Small intestine (tissue), 7 donors: Measurements from ENCODE around the gene EXOSC9. TPM values are rescaled to one million over a fixed set of nuclear protein-coding genes. Genes with fewer than 3 reads are reported as not detected.

Experiments
- DNase-seq, 2 donors: peaks; one replicate each; pipeline versions ENCODE4 v3.0.0 to v3.0.0-alpha.2; 2013
- FAIRE-seq: peaks from 2 replicates; lab custom pipeline; 2012; peaks lifted over from hg19 to GRCh38; lab: Jason Lieb, UNC
- H3K27ac ChIP-seq, 3 donors: one replicate each; pipeline ENCODE4 v1.5.1; 2013; ENCODE audit warnings: low read length in 2 of 3, mild to moderate bottlenecking in 2 of 3, control low read depth in 1 of 3, inconsistent platforms in 1 of 3, low read depth in 1 of 3, moderate library complexity in 1 of 3
- H3K27me3 ChIP-seq, 3 donors: one replicate each; pipeline ENCODE4 v1.6.1; 2013; ENCODE audit warnings: low read length in 3 of 3, inconsistent platforms in 1 of 3; ENCODE audit not compliant: control insufficient read depth in 3 of 3, insufficient read depth in 3 of 3
- H3K36me3 ChIP-seq, 3 donors: one replicate each; pipeline ENCODE4 v1.6.1; 2013; ENCODE audit warnings: low read length in 3 of 3, inconsistent platforms in 1 of 3, low read depth in 1 of 3, mild to moderate bottlenecking in 1 of 3, moderate library complexity in 1 of 3; ENCODE audit not compliant: control insufficient read depth in 3 of 3, insufficient read depth in 2 of 3
- H3K4me1 ChIP-seq, 3 donors: one replicate each; pipeline ENCODE4 v1.6.1; 2013; ENCODE audit warnings: low read length in 2 of 3, inconsistent platforms in 1 of 3, low read depth in 1 of 3, mild to moderate bottlenecking in 1 of 3, moderate library complexity in 1 of 3; ENCODE audit not compliant: control insufficient read depth in 3 of 3, insufficient read depth in 2 of 3
- H3K4me3 ChIP-seq, 3 donors: one replicate each; pipeline ENCODE4 v1.5.1; 2013; ENCODE audit warnings: low read length in 3 of 3, control low read depth in 1 of 3, inconsistent platforms in 1 of 3, low read depth in 1 of 3, mild to moderate bottlenecking in 1 of 3, moderate library complexity in 1 of 3
- H3K9me3 ChIP-seq, 2 donors: one replicate each; pipeline ENCODE4 v1.6.1; 2013; ENCODE audit warnings: low read depth in 1 of 2, low read length in 1 of 2; ENCODE audit not compliant: control insufficient read depth in 2 of 2, insufficient read depth in 1 of 2
- WGBS, 3 donors: extraction: QIAGEN DNeasy Blood & Tissue Kit; methylation state at CpG; one replicate each; pipeline ENCODE4 v1.1.7; 2013; 5-methylcytosine and 5-hydroxymethylcytosine counted together
- polyA plus RNA-seq, 4 donors: library from polyadenylated mRNA; stranded (reverse) in 3 of 4; unstranded in 1 of 4; fragments of 200-250 nt in 3 of 4; fragments of 120-200 nt in 1 of 4; gene quantifications; one replicate each; pipeline versions ENCODE4 v1.2.1 to v1.2.3, GENCODE V29; 2013
- donor health status: healthy with polysubstance abuse.
- donor health status: control.
- donor health status: control.
- donor health status: Bipolar disorder and iron deficiency.
- donor health status: healthy.

Gene EXOSC9
- polyA plus RNA-seq, 4 donors = 9.8 to 24.1 (median 17.1) TPM

DNA sequence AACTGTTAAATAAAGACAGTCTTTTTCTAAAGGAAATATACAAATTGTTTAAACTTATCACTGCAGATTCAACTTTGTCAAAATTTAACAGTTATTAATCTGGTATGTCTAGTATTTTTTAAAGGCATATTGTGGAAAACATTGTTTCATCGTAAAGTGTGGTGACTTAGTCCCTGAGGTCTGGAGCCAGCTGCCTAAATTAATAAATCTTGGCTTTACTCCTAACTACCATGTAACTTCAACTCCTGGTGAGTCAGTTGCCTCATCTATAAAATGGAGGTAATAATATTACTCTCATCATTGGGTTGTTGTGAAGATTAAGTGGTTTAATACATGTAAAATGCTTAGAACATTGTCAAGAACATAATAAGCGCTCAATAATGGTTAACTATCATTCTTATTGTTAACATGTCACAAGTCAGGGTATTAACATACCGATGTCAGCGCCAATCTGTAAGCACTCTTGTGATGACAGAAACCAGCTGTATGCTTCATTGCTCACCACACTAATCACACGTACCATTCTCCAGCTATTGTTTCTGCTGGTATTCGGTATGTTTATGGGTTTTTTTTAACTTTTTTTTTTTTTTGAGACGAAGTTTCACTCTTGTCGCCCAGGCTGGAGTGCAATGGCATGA lies 22.0 kb upstream of the EXOSC9 start:
- FAIRE-seq = no peak
- no peak overlapping the region for H3K4me3 ChIP-seq
- peaks cover 0 to 3% (median 0%) of the 10 kb centered on the region in 3 donors for H3K27me3 ChIP-seq
- no peaks in the 10 kb centered on the region for H3K36me3 ChIP-seq
- DNase-seq = no peak
- WGBS, 3 donors = 62 to 85% (median 84%) methylated on average over 8 of the region's 8 CpGs
- H3K9me3 ChIP-seq = no peaks in the 10 kb centered on the region
- no peak overlapping the region for H3K27ac ChIP-seq
- H3K4me1 ChIP-seq = no peaks in the 10 kb centered on the region

DNA sequence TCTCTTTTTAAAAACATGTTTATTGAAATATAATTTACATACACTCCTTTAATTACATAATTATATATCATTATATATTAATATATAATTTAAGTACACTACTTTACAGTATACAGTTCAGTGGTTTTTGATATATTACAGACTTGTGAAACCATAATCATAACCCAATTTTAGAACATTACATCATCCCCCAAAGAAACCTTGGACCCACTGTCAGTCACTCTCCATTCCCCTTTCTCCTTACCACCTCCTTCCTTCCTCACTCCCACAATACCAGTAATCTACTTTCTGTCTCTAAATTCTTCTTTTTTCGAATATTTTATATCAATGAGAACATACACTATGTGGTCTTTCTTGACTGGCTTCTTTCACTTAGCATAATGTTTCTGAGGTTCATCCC lies 17.9 kb upstream of the EXOSC9 start:
- 75 to 85% (median 79%) methylated on average over 1 of the region's 1 CpG for WGBS, 3 donors
- DNase-seq (no peak), FAIRE-seq (no peak)
- Histone ChIP-seq H3K27me3 (peaks cover 0 to 12% (median 0%) of the 10 kb centered on the region in 3 donors), H3K27ac (no peak overlapping the region), H3K36me3 (no peaks in the 10 kb centered on the region), H3K9me3 (peaks cover 0 to 3% of the 10 kb centered on the region in 2 donors), H3K4me3 (no peak overlapping the region), H3K4me1 (no peaks in the 10 kb centered on the region)

DNA sequence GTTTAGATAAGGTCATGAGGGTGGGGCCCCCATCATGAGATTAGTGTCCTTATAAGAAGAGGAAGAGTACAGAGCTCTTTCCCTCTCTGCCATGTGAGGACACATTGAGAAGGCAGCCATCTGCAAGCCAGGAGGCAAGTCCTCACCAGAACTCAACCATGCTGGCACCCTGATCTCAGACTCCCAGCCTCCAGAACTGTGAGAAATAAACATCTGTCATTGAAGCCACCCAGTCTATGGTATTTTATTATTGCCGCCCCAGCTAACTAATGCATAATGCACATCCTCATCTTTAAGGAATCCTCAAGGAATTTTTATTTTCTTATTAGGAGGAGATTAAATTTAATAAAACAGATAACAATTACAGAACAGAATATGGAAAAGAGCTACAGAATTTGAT lies 16.7 kb upstream of the EXOSC9 start:
- Histone ChIP-seq H3K4me3 (no peak overlapping the region), H3K27me3 (peaks cover 0 to 12% (median 0%) of the 10 kb centered on the region in 3 donors), H3K9me3 (peaks cover 0 to 3% of the 10 kb centered on the region in 2 donors), H3K36me3 (no peaks in the 10 kb centered on the region), H3K27ac (no peak overlapping the region), H3K4me1 (no peaks in the 10 kb centered on the region)
- FAIRE-seq (no peak), DNase-seq (no peak)
- WGBS, 3 donors = 46 to 87% (median 50%) methylated on average over 1 of the region's 1 CpG

DNA sequence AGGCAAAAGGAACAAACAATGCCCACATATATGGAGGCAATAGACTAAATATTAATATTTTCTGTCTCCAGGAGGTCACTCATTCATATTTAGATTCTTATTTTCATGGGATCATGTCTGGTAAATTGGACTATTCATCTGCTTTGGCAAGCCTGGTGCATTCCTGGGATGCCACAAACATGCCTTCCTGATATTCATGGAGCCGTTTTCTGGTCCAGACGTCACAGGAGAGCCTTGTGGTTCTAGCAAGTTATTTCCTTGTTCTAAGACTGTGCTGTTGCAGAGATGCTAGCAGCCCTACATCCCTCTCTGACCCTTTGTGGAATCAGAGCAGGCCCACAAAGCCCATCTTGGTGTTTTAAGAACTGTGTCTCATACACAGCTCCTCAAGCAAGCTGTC lies 16.1 kb upstream of the EXOSC9 start:
- 34 to 46% (median 42%) methylated on average over 2 of the region's 2 CpGs for WGBS, 3 donors
- DNase-seq = no peak
- Histone ChIP-seq H3K4me1 (no peaks in the 10 kb centered on the region), H3K36me3 (no peaks in the 10 kb centered on the region), H3K27me3 (peaks cover 0 to 12% (median 0%) of the 10 kb centered on the region in 3 donors), H3K4me3 (no peak overlapping the region), H3K9me3 (peaks cover 0 to 3% of the 10 kb centered on the region in 2 donors), H3K27ac (no peak overlapping the region)
- FAIRE-seq = no peak

DNA sequence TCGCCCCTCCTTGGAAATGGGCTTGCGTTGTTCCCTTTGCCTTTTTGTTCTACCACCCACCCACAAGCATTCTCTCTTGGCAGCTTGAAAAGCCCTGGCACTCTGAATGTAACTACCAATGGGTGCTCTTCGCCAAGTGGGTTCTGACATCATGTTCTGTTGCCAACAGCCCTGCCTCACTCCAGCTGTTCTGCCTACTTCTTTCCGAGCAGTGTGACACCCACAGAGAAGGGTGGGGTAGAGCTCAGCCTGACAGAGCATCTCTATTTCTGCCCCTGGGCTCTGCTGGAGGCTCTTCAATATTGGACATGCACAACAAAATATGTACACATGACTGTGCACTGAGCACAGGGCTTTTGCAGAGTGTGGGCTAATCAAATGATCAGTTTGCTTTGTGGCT lies 15.6 kb upstream of the EXOSC9 start:
- no peak for FAIRE-seq
- Histone ChIP-seq H3K4me1 (no peaks in the 10 kb centered on the region), H3K27ac (no peak overlapping the region), H3K9me3 (peaks cover 0 to 3% of the 10 kb centered on the region in 2 donors), H3K36me3 (no peaks in the 10 kb centered on the region), H3K27me3 (peaks cover 0 to 12% (median 0%) of the 10 kb centered on the region in 3 donors), H3K4me3 (no peak overlapping the region)
- WGBS, 3 donors = 74 to 82% (median 77%) methylated on average over 4 of the region's 4 CpGs
- no peak for DNase-seq

DNA sequence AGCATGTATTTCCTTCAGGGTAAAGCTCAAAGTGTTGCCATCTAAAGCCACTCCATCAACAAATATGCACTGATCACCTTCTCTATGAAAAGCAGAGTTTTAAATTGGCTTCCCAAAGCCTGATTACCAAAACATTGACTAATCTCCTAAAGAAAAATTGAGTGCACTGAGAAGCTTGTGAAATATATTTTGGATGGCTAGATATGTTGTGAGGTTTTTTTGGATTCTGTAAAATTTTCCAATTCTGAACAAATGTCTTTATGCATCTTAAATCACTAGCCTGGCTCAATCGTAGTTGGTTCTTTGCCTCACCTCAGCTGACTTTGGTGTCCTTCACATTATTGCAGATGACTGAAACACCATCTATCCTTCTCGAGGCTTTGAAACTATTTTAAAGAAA lies 14.9 kb upstream of the EXOSC9 start:
- Histone ChIP-seq H3K27ac (no peak overlapping the region), H3K9me3 (peaks cover 0 to 3% of the 10 kb centered on the region in 2 donors), H3K4me1 (no peaks in the 10 kb centered on the region), H3K27me3 (peaks cover 0 to 12% (median 2%) of the 10 kb centered on the region in 3 donors), H3K4me3 (no peak overlapping the region), H3K36me3 (no peaks in the 10 kb centered on the region)
- FAIRE-seq (no peak), DNase-seq (no peak)
- WGBS, 3 donors = 73 to 84% (median 80%) methylated on average over 2 of the region's 2 CpGs

DNA sequence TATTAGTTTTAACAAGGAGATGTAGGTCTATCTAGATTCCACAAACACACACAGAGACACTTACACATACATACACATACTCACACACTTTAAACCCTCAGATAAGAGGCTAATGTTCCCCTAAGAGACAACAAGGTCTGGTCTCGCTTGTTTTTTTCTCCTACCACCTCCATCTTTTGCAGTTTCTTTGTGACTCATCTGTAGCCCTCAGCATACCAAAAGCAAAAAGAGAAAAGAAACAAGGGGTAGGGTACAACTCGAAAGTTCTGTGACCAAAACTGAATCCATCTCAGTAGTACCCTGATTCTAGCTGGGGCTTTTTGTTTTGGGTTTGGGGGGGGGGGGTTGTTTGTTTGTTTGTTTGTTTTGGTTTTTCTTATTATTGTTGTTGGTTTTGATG lies 12.2 kb upstream of the EXOSC9 start:
- no peak overlapping the region for H3K27ac ChIP-seq
- DNase-seq (no peak), FAIRE-seq (no peak)
- 73 to 85% (median 73%) methylated on average over 2 of the region's 2 CpGs for WGBS, 3 donors
- no peak overlapping the region for H3K4me3 ChIP-seq
- H3K9me3 ChIP-seq = peaks cover 0 to 3% of the 10 kb centered on the region in 2 donors
- H3K4me1 ChIP-seq = peaks cover 0 to 2% (median 0%) of the 10 kb centered on the region in 3 donors
- peaks cover 0 to 12% (median 2%) of the 10 kb centered on the region in 3 donors for H3K27me3 ChIP-seq
- no peaks in the 10 kb centered on the region for H3K36me3 ChIP-seq

DNA sequence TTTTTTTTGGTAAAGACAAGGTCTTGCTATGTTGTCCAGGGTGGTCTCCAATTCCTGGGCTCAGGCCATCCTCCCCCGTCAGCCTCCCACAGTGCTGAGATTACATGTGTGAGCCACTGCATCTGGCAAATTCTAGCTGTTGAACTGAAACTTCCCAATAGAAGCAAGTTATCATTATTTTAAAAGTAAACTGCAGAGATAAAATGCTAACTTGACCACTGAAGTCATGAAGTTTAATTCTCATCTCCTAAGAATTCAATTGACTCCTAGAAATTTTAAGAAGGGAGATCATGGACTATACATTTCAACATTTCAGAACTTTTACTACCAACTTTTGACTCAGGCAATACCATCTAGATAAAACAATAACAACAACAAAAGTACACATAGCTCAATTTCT lies 11.7 kb upstream of the EXOSC9 start:
- H3K36me3 ChIP-seq = no peaks in the 10 kb centered on the region
- no peak for DNase-seq
- no peak for FAIRE-seq
- 78 to 90% (median 89%) methylated on average over 1 of the region's 1 CpG for WGBS, 3 donors
- peaks cover 0 to 4% (median 0%) of the 10 kb centered on the region in 3 donors for H3K4me1 ChIP-seq
- peaks cover 0 to 12% (median 2%) of the 10 kb centered on the region in 3 donors for H3K27me3 ChIP-seq
- no peak overlapping the region for H3K4me3 ChIP-seq
- peaks cover 0 to under 1% of the 10 kb centered on the region in 2 donors for H3K9me3 ChIP-seq
- H3K27ac ChIP-seq = no peak overlapping the region
